HG03460 (cell line): ENCODE data around the gene RPS2.
"Not testable (repeated sequence)": the region's sequence is repeated elsewhere in the genome, so short reads cannot be mapped to it uniquely, and the experiment has no call there.

Experiments used
- ATAC-seq: cut with Tn5 transposase; IDR thresholded peaks from one replicate; pipeline ENCODE4 v1.9.1; 2021; ENCODE audit not compliant: unreplicated experiment

RPS2 gene

DNA sequence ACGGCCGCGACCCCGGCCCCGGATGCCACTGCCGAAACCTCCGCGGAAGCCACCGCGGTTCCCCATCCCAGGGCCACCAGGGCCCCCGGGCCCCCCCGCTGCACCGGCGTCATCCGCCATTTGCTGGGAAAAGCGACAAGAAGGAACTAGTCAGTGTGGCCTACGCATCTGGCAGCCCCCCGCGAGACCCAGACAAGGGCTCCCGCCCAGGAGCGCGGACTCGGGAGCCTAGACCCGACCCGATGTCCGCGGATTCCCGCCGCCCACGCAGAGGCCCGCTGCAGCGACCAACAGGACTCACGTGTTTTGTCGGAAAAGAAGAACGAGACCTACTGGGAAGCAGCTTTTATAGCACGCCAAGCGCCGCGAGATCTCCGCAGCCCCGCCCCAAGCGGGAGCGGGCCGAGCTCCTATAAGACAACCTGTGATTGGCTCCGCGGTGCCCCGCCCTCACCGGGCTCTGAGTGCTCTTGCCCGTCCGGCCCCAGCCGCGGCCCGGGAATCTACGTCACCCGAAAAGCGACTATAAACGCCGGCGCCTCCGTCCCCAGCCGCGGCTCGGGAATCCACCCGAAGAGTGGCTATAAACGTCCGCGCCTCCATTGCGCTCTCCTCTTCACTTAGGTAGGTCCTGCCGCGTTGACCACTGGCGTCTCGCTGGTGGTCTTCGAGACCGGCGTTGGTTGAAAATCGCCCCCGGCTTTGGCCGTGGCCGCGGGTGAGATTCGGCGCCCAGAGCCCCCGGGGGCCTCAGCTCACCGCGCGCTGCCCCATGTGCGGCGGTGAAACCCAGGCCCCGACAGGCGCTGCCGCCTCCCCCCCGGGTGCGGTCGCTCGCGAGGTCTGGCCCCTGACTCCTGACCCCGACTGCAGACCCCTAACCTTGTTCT lies at the start of gene RPS2:
RPS2 (minus strand) TSS at position 321 of the 890 bp plus-strand sequence; CDS start at position 120, 201 bp downstream.
- peak; percentile 65 for ATAC-seq

DNA sequence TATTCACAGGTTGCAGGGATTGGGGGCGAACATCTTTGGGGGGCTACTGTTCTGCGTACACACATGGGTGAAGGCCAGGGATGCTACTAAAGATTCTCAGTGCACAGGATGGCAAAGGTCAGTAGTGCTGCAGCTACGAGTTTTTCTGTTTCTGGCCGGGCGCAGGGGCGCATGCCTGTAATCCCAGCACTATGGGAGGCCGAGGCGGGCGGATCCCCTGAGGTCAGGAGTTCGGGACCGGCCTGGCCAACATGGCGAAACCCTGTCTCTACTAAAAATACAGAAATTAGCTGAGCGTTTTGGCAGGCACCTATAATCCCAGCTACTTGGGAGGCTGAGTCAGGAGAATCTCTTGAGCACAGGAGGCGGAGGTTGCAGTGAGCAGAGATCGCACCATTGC lies 48.9 kb upstream of the RPS2 start:
- ATAC-seq: no peak

DNA sequence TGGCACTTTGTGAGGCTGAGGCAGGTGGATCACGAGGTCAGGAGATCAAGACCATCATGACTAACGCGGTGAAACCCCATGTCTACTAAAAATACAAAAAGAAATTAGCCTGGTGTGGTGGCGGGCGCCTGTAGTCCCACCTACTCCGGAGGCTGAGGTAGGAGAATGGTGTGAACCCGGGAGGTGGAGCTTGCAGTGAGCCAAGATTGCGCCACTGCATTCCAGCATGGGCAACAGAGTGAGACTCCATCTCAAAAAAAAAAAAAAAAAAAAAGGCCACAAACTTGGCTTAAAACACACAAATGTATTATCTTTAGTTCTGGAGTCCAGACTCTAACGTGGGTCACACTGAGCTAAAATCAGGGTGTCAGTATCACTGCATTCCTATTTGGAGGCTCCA lies 47.1 kb upstream of the RPS2 start:
- ATAC-seq: not testable (repeated sequence)

DNA sequence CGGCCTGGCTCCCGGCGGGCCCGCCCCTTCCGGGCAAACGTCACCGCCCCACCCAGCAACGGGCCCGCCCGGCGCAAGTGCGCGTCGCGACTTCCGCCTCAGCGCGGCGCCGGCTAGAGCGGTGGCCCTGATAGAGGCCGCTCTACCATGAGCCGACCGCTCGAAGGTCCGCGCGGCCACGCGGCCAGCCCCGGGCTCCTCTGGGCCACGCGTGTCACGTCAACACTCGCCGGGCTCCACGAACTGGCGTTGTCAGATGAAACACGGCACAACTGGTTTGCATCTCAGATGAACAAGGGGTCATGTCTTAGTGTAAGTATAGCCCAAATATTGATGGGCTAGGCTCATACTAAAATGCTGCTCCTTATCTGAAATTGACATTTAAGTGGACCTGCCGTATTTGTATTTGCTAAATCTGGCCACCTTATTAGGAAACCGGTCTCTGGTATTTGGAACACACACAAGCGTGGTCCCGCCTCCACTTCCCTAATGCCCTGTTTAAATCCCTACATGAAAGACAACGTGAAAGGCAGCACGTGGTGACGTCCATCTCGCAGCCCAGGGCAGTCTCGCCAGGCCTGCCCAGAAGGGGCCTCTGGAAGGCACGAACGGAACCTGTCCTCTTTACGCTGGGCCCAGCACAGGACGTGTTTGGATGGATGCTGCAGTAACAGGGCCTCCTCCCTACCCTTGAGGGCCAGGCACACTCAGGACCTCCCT lies 45.3 kb upstream of the RPS2 start, which contains the start of gene ZNF598:
ZNF598 (minus strand) TSS at position 31 of the 720 bp plus-strand sequence.
- peak; percentile 59 for ATAC-seq

DNA sequence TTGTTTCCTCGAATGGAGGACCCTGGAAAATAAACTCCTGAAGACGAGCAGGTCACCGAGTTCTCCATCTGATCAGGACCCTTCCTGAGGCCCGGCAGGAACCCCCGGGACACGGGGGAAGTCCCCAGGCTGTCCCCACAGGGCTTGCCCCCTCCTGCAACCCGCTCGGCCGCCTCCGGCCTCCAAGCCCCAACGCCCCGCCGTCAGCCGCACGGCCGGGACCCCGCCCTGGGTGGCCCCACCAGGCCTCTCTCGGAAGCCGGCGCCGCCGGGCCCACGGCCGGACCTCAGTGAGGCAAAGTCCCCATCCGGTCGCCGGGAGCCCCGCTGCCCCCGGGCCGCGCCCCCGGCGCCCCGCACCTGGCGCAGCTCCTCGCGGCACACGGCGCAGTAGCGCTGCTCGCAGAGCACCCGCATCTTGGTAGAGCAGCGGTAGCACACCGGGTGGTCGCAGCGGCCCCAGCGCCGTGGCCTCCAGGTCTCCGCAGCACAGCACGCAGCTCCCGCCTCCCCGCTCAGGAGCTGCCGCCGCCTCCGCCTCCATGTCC lies 44.6 kb upstream of the RPS2 start:
- peak; percentile 18 for ATAC-seq

DNA sequence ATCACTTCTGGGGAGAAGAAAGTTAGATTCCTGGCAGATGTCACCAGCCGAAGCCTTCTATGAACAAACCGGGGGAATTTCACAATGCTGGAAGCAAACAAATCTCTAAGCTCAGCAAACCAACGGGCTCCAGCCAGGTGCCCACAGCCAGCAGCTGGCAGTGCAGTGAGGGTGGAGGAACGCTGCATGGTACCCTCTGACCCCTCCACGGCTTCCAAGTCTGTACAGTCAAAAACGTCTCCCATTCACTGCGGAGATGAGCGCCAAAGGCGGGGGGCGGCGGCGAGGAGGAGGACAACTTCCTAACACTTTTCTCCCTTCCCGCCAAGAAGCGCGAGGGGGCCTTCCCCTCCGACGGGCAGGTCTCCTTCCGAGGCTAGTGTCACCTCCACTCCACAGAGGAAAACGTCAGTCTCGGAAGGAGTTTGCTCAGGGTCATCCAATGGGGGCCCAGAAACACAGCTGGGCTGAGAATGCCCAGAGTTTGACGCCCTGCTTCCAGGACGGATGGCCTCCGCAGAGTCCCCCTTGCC lies 44.1 kb upstream of the RPS2 start:
- ATAC-seq: no peak

DNA sequence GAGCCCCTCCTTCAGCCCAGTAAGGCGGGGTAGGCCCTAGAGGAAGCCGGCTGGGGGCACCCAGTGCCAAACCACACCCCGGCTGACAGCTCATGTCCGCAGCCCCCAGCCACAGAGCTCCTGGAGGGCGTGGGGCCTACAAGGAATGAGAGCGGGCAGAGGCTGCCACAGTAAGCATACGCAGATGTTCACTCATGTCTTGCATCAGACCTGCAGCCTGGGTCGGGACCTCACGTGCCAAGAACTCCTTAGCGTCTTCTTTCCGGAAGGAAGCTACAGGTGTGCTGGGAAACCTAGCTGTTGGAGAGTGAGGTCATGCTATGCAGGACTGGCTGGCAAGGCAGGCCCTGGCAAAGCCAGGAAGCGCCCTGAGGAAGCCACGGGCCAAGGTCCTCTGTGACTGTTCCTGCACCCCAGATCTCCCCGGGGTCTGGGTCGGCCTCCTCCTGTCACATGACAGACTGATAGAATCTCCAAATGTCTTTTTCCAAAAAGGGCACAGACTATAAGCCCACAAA lies 43.4 kb upstream of the RPS2 start:
- no peak for ATAC-seq

DNA sequence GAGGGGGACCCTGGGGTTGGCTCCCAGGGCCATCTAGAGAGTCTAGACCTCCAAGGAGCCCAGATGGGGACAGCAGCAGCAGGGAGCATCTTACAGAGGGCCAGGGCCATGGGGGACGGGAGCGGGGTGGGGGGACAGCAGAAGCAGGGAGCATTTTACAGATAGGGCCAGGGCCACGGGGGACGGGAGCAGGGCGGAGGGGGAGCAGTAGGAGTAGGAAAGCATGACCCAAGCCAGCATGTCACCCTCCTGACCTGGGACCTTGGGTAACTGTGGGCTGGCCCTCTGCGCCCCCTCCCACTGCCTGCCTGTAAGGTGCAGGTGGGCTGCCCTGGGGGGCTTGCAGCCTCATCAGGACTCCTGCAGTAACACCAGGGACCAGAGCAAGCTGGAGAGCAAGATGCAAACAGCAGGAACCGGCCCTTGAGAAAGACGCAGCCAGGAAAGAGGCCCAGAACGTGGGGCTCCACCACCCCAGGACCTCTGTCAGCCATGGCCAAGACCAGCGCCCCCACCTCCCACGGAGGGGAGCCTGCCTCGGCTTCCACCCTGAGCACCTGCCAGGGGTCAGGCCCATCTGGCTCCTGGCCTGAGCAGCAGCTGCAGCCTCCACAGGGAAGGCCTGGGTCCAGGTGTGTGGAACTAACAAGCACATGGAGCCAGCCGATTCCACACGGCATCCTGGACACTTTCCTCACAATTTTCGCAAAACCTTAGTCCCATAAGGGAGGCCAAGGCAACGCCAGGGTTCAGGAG lies 42.6 kb upstream of the RPS2 start:
- no peak for ATAC-seq

DNA sequence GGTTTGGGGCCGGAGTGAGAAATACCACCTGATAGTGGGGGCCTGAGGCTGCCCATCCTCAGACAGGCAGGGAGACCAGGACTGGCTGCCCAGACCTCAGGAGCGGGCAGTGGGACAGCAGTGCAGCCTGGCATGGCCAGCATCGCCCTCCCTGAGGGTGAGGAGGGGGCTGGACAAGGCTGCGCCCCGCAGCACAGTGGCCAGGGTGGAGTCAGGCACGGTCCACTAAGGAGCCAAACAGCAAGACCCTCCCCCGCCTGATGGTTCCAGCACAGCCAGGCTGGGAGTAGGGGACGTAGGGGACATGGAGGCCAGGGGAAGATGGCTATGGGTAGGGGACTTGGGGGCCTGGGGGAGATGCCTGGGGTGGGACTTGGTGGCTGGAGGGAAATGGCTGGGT lies 41.7 kb upstream of the RPS2 start:
- no peak for ATAC-seq

DNA sequence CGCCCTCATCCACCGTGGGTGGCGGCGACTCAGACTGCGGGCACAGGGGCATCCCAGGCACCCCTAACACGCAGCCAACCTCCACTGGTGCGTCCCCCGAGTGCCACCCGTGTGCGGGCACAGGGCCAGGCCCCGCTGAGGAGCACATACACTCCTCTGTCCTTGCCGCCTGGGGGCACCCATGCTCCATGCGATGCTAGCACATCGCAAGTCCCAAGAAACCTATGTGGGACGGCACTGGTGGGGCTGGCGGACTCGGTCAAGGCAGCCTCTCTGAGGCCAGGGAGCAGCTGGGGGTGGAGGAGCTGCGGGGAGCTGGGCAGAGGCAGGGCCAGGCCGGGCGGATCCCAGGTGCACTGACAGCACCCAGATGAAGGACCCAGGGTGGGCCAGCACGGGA lies 41.0 kb upstream of the RPS2 start:
- no peak for ATAC-seq

DNA sequence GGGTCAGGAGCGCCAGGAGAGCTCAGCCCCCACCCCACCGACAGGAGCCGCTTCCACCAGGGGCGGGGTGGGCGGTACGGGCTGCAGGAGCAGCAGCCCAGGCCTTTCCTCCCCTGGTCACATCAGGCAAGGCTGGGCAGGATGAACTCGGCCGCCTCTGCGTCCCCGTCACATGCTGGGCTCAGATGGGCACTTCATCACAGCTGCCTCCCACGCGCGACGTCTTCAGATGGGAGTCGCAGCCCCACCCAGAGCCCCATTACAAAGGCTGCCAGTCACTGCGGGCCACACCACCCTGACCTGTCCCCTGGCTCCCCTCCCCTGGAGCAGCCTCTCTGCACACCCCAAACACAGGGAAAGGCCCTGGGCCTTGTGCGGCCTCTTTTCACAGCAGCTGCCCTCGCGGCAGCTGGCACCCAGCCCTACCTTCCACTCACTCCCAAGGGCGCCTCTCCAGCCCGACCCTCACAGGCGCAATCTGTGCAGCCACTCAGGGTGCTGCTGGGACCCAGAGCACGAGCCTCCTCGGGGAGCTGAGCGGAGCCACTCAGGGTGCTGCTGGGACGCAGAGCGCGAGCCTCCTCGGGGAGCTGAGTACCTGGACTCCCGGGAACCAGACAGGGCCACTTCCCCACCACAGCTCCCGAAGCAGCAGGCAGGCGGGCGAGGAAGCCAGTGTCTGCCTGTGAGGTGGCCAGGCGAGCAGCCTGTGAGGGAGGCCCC lies 40.3 kb upstream of the RPS2 start:
- no peak for ATAC-seq

DNA sequence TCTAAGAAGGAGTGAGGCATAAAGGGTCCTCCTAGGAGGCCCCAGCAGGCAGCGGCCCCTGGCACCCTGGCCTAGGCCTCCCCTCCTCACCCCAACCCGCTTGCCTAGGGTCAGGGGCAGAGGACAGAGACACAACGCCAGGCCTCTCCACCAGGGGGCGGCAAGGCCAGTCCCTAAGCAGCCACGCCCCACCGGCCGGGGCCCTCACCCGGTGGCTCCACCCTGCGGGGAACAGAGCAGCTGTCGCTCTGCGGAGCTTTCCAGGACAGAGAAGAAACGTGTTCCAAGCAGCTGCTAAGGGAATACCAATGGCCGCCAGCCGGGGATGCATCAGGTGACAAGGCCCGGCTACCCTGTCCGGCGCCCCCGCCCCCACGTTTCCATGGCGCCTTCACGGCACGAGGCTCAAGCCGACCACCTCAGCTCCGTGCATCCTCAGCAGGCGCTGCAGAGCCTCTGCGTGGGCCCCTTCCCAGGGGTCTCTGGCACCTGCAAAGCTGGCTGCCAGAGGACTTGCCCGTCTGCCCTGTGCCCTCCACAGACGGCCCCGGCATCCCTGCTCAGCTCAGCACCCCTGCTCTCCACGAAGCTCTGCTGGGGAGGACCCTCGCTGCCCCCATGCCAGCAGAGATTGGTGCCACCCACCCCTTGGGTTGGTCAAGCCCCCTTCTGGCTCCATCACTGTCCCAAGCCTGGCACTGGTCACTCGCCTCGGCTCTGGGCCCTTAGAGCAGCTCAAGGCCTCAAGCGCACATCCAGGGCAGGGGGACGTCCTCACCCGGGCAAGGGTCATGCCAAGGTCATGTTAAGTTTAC lies 39.4 kb upstream of the RPS2 start:
- ATAC-seq: peak; percentile 56

DNA sequence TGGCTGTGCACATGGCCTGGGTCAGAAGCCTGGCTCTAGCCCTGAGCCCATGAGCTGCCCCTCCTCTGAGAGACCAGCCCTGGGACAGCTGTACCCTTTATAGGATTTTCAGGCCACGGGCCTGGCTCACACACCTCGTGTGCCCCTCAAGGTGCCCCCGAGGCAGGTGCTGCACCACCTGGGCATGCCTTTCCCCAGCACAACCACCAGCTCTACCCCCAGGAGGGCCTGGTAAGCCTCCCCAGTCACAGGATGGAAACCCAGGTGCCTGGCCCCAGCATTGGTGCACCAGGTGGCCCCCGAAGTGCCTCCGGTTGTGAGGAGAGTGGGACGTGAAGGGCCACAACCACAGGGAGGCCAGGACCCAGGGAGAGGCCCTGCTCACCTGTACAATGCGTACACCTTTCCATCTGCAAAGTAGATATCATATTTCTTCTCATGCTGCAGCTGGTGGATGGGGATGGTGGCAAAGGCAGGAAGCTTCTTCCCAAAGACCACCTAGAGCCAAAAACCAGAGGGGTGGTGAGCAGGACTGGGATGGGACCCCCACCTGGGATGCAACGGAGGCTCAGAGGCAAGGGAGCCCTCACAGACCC lies 38.7 kb upstream of the RPS2 start:
- no peak for ATAC-seq

DNA sequence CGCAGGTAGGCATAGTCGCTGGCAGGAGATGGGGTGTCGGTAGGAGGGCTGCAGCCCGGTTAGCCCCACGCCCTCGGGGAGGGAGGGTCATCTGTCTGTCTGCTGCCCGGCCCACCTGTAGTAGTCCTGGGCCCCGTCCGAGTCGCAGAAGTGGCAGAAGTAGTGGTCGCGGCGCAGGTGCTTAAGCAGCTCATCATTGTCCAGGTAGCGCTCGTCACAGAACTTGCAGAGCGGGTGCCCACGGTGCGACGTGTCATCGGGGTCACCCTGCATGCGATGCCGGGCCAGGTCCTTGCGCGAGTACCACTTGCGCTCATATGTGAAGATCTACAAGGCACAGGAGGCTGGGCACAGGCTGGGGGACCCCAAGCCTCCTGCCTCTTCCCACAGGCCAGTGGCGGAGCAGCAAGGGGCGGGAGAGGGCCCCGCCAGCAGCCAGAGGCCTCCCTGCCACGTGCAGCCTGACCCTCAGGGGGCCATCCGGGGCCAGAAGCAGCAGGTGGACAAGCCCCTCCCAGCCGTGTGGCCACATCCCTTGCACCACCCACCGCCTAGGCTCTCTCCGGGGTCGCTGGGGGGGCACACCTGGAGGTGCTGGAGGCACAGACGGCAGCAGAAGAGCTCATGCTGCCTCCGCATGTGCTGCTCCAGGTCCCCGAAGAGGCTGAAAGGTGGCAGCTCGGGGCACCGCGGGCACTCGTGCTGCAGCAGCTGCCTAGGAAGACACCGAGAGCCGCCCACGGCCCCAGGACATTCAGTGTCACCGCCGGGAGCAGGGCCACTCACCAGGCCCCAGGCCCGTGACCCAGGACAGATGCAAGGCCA lies 38.0 kb upstream of the RPS2 start:
- ATAC-seq: no peak

DNA sequence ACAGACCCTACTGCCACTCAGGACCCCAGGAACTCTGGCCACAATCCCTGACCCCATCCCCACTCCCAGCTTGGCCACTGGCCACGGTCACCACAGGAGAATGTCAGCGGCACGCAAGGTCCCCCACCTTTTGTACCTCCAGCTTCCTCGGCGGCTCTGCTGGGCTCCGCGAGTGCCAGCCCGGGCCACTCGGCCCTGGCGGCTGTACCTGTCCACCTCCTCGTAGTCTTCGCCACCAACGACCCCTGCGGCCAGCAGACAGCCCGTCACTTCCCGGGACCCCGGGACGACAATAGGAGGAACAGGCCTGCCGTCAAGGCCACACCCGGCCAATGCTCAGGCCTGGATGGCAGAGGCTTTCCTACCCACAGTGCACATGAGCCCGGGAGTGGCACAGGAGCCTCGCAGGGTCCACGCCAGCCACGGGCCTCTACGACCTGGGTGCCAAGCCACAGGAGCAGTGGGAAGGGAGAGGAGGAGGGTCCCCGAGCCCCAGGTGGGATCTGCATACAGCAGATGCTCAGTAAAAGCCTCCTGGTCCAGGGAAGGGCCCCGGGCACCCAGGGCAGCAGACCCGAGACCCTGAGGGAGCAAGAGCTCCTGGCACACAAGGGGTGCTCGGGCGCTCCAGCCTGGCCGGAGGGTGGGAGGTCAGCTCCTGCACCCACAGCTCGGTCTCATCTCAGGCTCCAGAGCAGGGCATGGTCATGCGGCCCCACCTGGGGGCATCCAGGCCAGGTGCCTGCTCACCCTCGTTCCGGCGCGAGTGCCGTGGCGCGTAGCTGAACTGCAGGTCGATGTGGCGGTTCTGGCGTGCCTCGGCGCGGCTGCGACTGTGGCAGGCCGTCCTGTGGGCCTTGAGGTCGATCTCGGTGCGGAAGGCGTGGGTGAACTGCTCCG lies 37.1 kb upstream of the RPS2 start:
- ATAC-seq: no peak

DNA sequence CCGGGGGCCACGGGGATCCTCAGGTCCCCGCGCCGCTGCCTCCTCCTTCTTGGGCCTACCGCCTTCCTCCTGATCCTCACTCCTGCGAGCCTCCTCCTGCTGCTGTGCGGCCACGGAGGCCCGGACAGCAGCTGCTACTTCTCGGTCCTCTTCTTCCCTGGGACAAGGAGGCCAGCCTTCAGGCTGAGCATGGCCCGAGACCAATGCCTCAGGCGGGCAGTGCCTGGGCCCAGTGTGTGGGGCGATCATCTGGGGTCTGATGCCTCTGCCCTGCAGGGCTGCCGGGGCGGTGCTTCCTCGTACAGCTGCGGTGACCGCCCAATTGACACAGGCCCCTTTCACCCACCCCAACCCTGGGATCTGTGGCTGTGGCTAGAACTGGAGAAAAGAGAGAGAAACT lies 36.4 kb upstream of the RPS2 start:
- no peak for ATAC-seq
